ENCODE measurements around the gene FGR.
A peak's percentile ranks its signal among the peaks of the same experiment; 100 is the strongest.
"Not testable (repeated sequence)": the region's sequence is repeated elsewhere in the genome, so short reads cannot be mapped to it uniquely, and the experiment has no call there.

Gene FGR

GRCh38 chr1:27659497-27660299 is 24.7 kb upstream of the FGR start:
- DNase-seq (ENCODE audit: low spot score): peak; percentile 74

GRCh38 chr1:27658951-27659496 is 24.0 kb upstream of the FGR start:
- no peak for DNase-seq (ENCODE audit: low spot score)

GRCh38 chr1:27656157-27656893 is 21.3 kb upstream of the FGR start:
- DNase-seq (ENCODE audit: low spot score): no peak

GRCh38 chr1:27655151-27655937 is 20.4 kb upstream of the FGR start:
- DNase-seq (ENCODE audit: low spot score): no peak

- no peak for DNase-seq (ENCODE audit: low spot score)
These were observed 17.3 kb upstream of the FGR start for GRCh38 chr1:27652111-27652864.

- DNase-seq (ENCODE audit: low spot score): no peak
These were observed 15.7 kb upstream of the FGR start for GRCh38 chr1:27650539-27651175.

GRCh38 chr1:27650171-27650538 is 15.2 kb upstream of the FGR start:
- no peak for DNase-seq (ENCODE audit: low spot score)

GRCh38 chr1:27649306-27649635 is 14.3 kb upstream of the FGR start:
- DNase-seq (ENCODE audit: low spot score): no peak

GRCh38 chr1:27648602-27649305 is 13.8 kb upstream of the FGR start:
- no peak for DNase-seq (ENCODE audit: low spot score)

- no peak for DNase-seq (ENCODE audit: low spot score)
These were observed 12.3 kb upstream of the FGR start for GRCh38 chr1:27647328-27647727.

GRCh38 chr1:27646676-27647075 is 11.7 kb upstream of the FGR start:
- no peak for DNase-seq (ENCODE audit: low spot score)

GRCh38 chr1:27645071-27645415 is 10.1 kb upstream of the FGR start:
- DNase-seq (ENCODE audit: low spot score): no peak

GRCh38 chr1:27644369-27645070 is 9.5 kb upstream of the FGR start:
- no peak for DNase-seq (ENCODE audit: low spot score)

- no peak for DNase-seq (ENCODE audit: low spot score)
These were observed 8.8 kb upstream of the FGR start for GRCh38 chr1:27643600-27644368.

GRCh38 chr1:27640514-27640913 is 5.5 kb upstream of the FGR start:
- not testable (repeated sequence) for DNase-seq (ENCODE audit: low spot score)

- no peak for DNase-seq (ENCODE audit: low spot score)
These were observed 3.8 kb upstream of the FGR start for GRCh38 chr1:27638805-27639204.

- no peak for DNase-seq (ENCODE audit: low spot score)
These were observed 3.2 kb upstream of the FGR start for GRCh38 chr1:27638047-27638734.

- DNase-seq (ENCODE audit: low spot score): no peak
These were observed 584 bp upstream of the FGR start for GRCh38 chr1:27635396-27636142.

Data from putamen (tissue), 1 donor.